ENCODE data around the gene KLHDC7A. TPM values are rescaled to one million over a fixed set of nuclear protein-coding genes. Genes with fewer than 3 reads are reported as not detected.
"Not testable (repeated sequence)": the region's sequence is repeated elsewhere in the genome, so short reads cannot be mapped to it uniquely, and the experiment has no call there.

Gene KLHDC7A
- total and polyA plus RNA-seq, 12 donors = 0.09 to 0.14 (median 0.13) TPM; not detected in 7

- H3K4me1 ChIP-seq = no peaks in the 10 kb centered on the region
- no peak for DNase-seq
- intact Hi-C loops (cut with DNase I) = no loop called here
- H3K27ac ChIP-seq = no peak overlapping the region
- ATAC-seq = no peak
- no peaks in the 10 kb centered on the region for H3K9me3 ChIP-seq
- no peak for TF ChIP-seq CTCF (IDR thresholded peaks at IDR 0.05)
- no peaks in the 10 kb centered on the region for H3K36me3 ChIP-seq
- H3K4me3 ChIP-seq = no peak overlapping the region
- WGBS, 2 donors = 26 to 37% methylated on average over 4 of the region's 4 CpGs
- H3K27me3 ChIP-seq = peaks cover 0 to 61% (median 28%) of the 10 kb centered on the region in 7 donors
Measured at GRCh38 chr1:18448889-18449288, 31.8 kb upstream of the KLHDC7A start.

- ATAC-seq (no peak), DNase-seq (no peak)
- Histone ChIP-seq H3K27me3 (peaks cover 3 to 75% (median 46%) of the 10 kb centered on the region in 7 donors), H3K4me1 (no peaks in the 10 kb centered on the region), H3K27ac (no peak overlapping the region), H3K36me3 (no peaks in the 10 kb centered on the region), H3K4me3 (no peak overlapping the region), H3K9me3 (no peaks in the 10 kb centered on the region)
- TF ChIP-seq CTCF (IDR thresholded peaks at IDR 0.05) = no peak
- intact Hi-C loops (cut with DNase I) = no loop called here
Measured at GRCh38 chr1:18452550-18452949, 28.2 kb upstream of the KLHDC7A start.

GRCh38 chr1:18458133-18459092 lies 22.3 kb upstream of the KLHDC7A start:
- DNase-seq = no peak
- WGBS, 2 donors = 61 to 71% methylated on average over 15 of the region's 15 CpGs

GRCh38 chr1:18461656-18462055 lies 19.1 kb upstream of the KLHDC7A start:
- DNase-seq (no peak), ATAC-seq (no peak)
- Histone ChIP-seq H3K4me3 (no peak overlapping the region), H3K27me3 (peaks cover 11 to 70% (median 51%) of the 10 kb centered on the region in 7 donors), H3K9me3 (no peaks in the 10 kb centered on the region), H3K4me1 (no peaks in the 10 kb centered on the region), H3K27ac (no peak overlapping the region), H3K36me3 (no peaks in the 10 kb centered on the region)
- intact Hi-C loops (cut with DNase I) = no loop called here
- no peak for TF ChIP-seq CTCF (IDR thresholded peaks at IDR 0.05)
- WGBS, 2 donors = 77 to 82% methylated on average over 10 of the region's 10 CpGs

More at GRCh38 chr1:18458133-18459092, 22.3 kb upstream of the KLHDC7A start:
- Histone ChIP-seq H3K4me3 (no peak overlapping the region), H3K27me3 (peaks cover 11 to 80% (median 55%) of the 10 kb centered on the region in 7 donors), H3K27ac (no peak overlapping the region), H3K9me3 (no peaks in the 10 kb centered on the region), H3K36me3 (no peaks in the 10 kb centered on the region), H3K4me1 (no peaks in the 10 kb centered on the region)
- no peak for TF ChIP-seq CTCF (IDR thresholded peaks at IDR 0.05)
- intact Hi-C loops (cut with DNase I) = no loop called here
- no peak for ATAC-seq

GRCh38 chr1:18462517-18462916 lies 18.2 kb upstream of the KLHDC7A start:
- peaks cover 8 to 71% (median 44%) of the 10 kb centered on the region in 7 donors for H3K27me3 ChIP-seq
- 89 to 90% methylated on average over 5 of the region's 5 CpGs for WGBS, 2 donors
- DNase-seq = not testable (repeated sequence)

More at GRCh38 chr1:18462517-18462916, 18.2 kb upstream of the KLHDC7A start:
- H3K27ac ChIP-seq; H3K9me3 ChIP-seq; intact Hi-C loops (cut with DNase I); H3K36me3 ChIP-seq; ATAC-seq; H3K4me3 ChIP-seq; H3K4me1 ChIP-seq: not testable (repeated sequence)
